GM19324 (cell line): ENCODE measurements around the gene TTPAL.

Experiments
- ATAC-seq: cut with Tn5 transposase; IDR thresholded peaks from one replicate; pipeline ENCODE4 v1.9.1; 2021; ENCODE audit warnings: mild to moderate bottlenecking, moderate library complexity; ENCODE audit not compliant: unreplicated experiment, low FRiP score

The TTPAL gene

GRCh38 chr20:44532981-44533331, 57.3 kb downstream of the TTPAL start:
- no peak for ATAC-seq

DNA sequence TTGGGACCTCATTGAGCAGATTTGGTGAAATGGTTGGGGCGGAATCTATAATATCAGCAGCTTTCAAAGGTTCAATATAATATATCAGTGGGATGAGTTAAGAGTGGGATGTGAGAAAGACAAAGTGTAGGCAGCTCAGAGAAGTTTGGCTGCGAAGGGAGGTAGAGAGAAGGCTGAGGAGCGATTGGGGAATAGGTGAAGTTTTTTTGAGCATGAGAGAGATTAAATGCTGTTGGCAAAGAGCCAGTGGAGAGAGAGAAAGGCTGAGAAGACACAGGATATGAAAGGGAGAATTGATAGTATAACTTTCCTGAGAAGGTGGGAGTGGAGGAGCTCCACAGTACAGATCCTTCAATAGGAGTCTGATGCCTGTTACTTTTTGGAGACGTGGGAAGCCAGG, 58.3 kb downstream of the TTPAL start:
- no peak for ATAC-seq

DNA sequence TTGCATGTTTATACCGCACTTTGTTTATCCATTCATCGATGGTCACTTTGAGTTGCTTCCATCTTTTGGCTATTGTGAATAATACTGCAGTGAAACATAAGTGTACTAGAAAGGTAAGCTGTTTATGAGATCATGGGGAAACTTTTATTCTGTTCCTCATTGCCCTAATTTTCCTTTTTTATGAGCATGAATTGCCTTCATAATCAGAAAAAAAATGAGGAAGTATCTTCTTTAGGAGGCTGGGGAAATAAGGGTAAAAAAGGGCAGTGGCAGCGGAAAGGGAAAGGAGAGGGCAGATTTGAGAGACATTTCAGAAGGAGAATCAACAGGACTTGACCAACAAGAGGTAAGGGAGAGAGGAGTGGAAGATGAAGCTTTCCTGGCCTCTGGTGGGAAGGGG, 60.5 kb downstream of the TTPAL start:
- no peak for ATAC-seq

GRCh38 chr20:44537993-44538392, 62.3 kb downstream of the TTPAL start:
- ATAC-seq = no peak

GRCh38 chr20:44540834-44541233, 65.2 kb downstream of the TTPAL start:
- ATAC-seq = no peak

- ATAC-seq = no peak
These were observed 66.3 kb downstream of the TTPAL start for GRCh38 chr20:44541992-44542391.

- ATAC-seq = no peak
These were observed 67.2 kb downstream of the TTPAL start for GRCh38 chr20:44542890-44543289.

GRCh38 chr20:44543358-44543757, 67.7 kb downstream of the TTPAL start:
- no peak for ATAC-seq
